BE2C (cell line): Measurements from ENCODE around the gene GNG4.
"Not testable (repeated sequence)": the region's sequence is repeated elsewhere in the genome, so short reads cannot be mapped to it uniquely, and the experiment has no call there.

Experiments
- DNase-seq: peaks from one replicate; pipeline ENCODE4 v3.0.0-alpha.2; 2020
- H3K27me3 ChIP-seq: fragments of 250-450 bp; sonication (Bioruptor Pico); 2 replicates; pipeline ENCODE4 v1.5.1; 2020; ENCODE audit warnings: mild to moderate bottlenecking
- H3K36me3 ChIP-seq: fragments of 250-450 bp; sonication (Bioruptor Pico); 2 replicates; pipeline ENCODE4 v1.5.1; 2020; ENCODE audit warnings: mild to moderate bottlenecking
- H3K4me1 ChIP-seq: fragments of 250-450 bp; sonication (Bioruptor Pico); 2 replicates; pipeline ENCODE4 v1.5.1; 2020
- H3K4me3 ChIP-seq: 2 replicates; pipeline ENCODE4 v1.5.1; 2011; ENCODE audit warnings: low read depth, low read length
- H3K9me3 ChIP-seq: fragments of 250-450 bp; sonication (Bioruptor Pico); 2 replicates; pipeline ENCODE4 v1.5.1; 2020
- CTCF ChIP-seq: IDR thresholded peaks from 2 replicates; pipeline ENCODE4 v1.5.1; 2012; ENCODE audit warnings: mild to moderate bottlenecking, low read depth, low read length

GNG4 gene

GRCh38 chr1:235599536-235599935, 50.0 kb downstream of the GNG4 start:
- no peak for TF ChIP-seq CTCF
- no peak for DNase-seq
- no peaks in the 10 kb centered on the region for H3K9me3 ChIP-seq
- no peaks in the 10 kb centered on the region for H3K4me1 ChIP-seq
- H3K4me3 ChIP-seq: no peak overlapping the region
- H3K36me3 ChIP-seq: peaks cover 3% of the 10 kb centered on the region; the same call in 1 of the 2 replicates
- H3K27me3 ChIP-seq: no peaks in the 10 kb centered on the region

DNA sequence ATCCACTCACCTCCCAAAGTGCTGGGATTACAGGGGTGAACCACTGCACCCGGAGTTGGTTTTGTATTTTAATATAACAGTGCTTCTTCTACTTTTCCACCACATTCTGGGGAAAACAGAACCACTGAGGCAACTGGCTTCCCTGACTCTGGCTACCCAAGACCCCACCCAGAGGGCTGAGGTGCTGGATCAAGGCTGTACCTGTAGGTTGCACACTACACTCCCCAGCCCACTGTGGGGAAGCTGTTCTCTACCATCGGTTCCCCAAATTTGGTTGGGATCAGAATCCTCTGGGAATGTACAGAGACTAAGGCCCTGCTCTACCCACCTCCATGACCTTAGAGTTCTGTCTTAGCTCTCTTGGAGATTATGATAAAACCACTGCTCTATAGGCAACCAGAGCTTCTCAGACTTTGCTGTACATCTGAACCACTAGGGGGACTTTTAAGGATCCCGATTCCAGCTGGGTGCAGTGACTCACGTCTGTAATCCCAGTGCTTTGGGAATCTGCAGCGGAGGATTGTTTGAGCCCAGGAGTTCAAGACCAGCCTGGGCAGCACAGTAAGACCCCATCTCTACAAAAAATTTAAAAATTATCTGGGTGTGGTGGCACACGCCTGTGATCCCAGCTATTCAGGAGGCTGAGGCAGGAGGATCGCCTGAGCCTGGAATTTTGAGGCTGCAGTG, 51.6 kb downstream of the GNG4 start:
- TF ChIP-seq CTCF: peak; percentile 47

DNA sequence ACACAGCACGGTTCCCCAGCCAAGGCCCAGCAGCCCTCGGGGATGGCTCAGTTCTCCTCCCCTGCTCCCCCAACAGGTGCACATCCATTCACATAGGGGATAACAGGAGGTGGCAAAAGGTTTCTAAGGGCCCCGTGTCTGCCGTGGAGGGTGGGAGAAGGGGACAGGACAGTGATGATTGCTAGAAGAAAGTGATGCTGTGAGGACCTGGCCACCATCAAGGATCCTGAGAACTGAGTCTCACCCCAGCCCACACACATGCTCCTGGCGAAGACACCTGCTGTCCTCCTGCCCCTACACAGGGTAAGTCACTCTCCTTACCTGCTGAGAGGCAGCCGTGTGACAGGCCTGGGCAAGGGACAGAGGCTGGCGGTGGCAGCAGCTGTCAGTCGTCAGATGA, 54.5 kb downstream of the GNG4 start:
- TF ChIP-seq CTCF: no peak
- H3K27me3 ChIP-seq: no peaks in the 10 kb centered on the region
- no peak overlapping the region for H3K4me3 ChIP-seq
- DNase-seq: no peak
- H3K4me1 ChIP-seq: no peaks in the 10 kb centered on the region
- H3K36me3 ChIP-seq: peaks cover 10% of the 10 kb centered on the region
- H3K9me3 ChIP-seq: no peaks in the 10 kb centered on the region

More for the DNA sequence above, 51.6 kb downstream of the GNG4 start:
- DNase-seq: no peak
- Histone ChIP-seq H3K36me3 (peaks cover 10% of the 10 kb centered on the region), H3K9me3 (no peaks in the 10 kb centered on the region), H3K4me1 (no peaks in the 10 kb centered on the region), H3K27me3 (no peaks in the 10 kb centered on the region), H3K4me3 (no peak overlapping the region)

DNA sequence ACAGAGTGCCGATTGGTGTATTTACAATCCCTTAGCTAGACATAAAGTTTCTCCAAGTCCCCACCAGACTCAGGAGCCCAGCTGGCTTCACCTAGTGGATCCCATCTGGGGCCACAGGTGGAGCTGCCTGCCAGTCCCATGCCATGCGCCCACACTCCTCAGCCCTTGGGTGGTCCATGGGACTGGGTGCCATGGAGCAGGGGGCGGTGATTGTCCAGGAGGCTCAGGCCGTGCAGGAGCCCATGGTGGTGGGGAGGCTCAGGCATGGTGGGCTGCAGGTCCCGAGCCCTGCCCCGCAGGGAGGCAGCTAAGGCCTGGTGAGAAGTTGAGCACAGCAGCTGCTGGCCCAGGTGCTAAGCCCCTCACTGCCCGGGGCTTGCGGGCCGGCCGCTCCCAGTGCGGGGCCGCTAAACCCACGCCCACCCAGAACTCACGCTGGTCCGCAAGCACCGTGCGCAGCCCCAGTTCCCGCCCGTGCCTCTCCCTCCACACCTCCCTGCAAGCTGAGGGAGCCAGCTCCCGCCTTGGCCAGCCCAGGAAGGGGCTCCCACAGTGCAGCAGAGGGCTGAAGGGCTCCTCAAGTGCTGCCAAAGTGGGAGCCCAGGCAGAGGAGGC, 55.2 kb downstream of the GNG4 start:
- H3K4me1 ChIP-seq, H3K27me3 ChIP-seq, H3K9me3 ChIP-seq, DNase-seq, H3K4me3 ChIP-seq: not testable (repeated sequence)
- H3K36me3 ChIP-seq: peaks cover 11% of the 10 kb centered on the region

GRCh38 chr1:235588916-235589515, 60.6 kb downstream of the GNG4 start:
- H3K4me3 ChIP-seq: no peak overlapping the region
- no peaks in the 10 kb centered on the region for H3K4me1 ChIP-seq
- no peak for TF ChIP-seq CTCF
- peaks cover 5% of the 10 kb centered on the region; the same call in 1 of the 2 replicates for H3K36me3 ChIP-seq
- H3K27me3 ChIP-seq: no peaks in the 10 kb centered on the region
- no peaks in the 10 kb centered on the region for H3K9me3 ChIP-seq
- no peak for DNase-seq

DNA sequence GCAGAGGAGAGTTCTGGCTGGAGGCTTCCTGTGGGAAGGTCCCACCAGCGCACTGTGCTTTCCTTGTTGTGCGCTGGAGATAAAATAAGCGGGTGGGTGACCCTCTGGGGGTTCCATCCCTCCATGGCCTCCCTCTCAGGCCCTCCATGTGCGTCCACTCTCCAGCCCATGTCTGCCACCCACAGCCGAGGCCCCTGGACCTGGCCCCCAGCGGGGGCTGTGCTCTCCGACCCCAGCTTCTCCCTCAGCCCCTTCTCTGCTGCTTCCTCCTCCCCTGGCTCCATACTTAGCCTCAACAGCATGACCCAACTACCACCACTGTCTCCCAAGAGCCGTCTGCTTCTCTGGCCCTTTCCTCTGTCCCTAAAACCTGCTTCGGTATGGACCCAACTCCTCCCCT, 61.4 kb downstream of the GNG4 start:
- no peak for DNase-seq
- TF ChIP-seq CTCF: no peak
- Histone ChIP-seq H3K4me3 (no peak overlapping the region), H3K36me3 (peaks cover 7% of the 10 kb centered on the region), H3K4me1 (no peaks in the 10 kb centered on the region), H3K27me3 (no peaks in the 10 kb centered on the region), H3K9me3 (no peaks in the 10 kb centered on the region)
